Stimulated activated naive CD8-positive, alpha-beta T cell treated with anti-CD3 and anti-CD28 coated beads, Interleukin-15, Interleukin-2, amounts not matched to agents 100 ng/mL and 50 ng/mL, for 24 hours (primary cell): ENCODE data around the gene NECAP2.
"Not testable (repeated sequence)": the region's sequence is repeated elsewhere in the genome, so short reads cannot be mapped to it uniquely, and the experiment has no call there.

Experiments used
- H3K27ac Mint-ChIP-seq: one replicate; pipeline ENCODE4 v1.8.0; 2021; ENCODE audit warnings: mild to moderate bottlenecking, mixed read lengths
- H3K27me3 Mint-ChIP-seq: one replicate; pipeline ENCODE4 v1.8.0; 2021; ENCODE audit warnings: mixed read lengths
- H3K36me3 Mint-ChIP-seq: one replicate; pipeline ENCODE4 v1.8.0; 2021; ENCODE audit warnings: low read depth, mixed read lengths
- H3K4me1 Mint-ChIP-seq: one replicate; pipeline ENCODE4 v1.8.0; 2021; ENCODE audit warnings: low read depth, mixed read lengths
- H3K4me3 Mint-ChIP-seq: one replicate; pipeline ENCODE4 v1.8.0; 2021; ENCODE audit warnings: mild to moderate bottlenecking, mixed read lengths
- H3K9me3 Mint-ChIP-seq: one replicate; pipeline ENCODE4 v1.8.0; 2021; ENCODE audit warnings: mixed read lengths

Gene NECAP2

DNA sequence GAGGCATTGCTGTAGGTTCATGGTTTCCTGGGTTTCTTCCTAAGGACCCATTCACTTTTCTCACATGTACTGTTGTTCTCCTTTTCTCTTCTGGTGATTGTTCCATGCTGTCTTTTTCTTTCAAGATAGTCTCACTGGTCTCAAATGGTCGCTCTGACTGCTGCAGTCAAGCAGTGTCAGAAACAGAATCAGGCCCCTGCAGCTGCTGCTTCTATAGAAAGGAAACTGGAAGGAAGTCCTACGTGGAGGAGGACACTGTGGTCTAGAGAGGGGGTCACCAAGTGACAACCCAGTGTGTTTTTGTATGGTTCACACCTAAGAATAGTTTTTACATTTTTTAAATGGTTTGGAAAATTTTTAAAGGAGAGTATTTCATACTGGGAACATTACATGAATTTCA is 2.4 kb downstream of the NECAP2 start:
- H3K36me3 Mint-ChIP-seq = peaks cover 22% of the 10 kb centered on the region
- H3K27ac Mint-ChIP-seq = peak overlapping the region; percentile 39
- peak overlapping the region; percentile 21 for H3K4me3 Mint-ChIP-seq
- peaks cover 28% of the 10 kb centered on the region for H3K4me1 Mint-ChIP-seq
- H3K9me3 Mint-ChIP-seq = no peaks in the 10 kb centered on the region
- no peaks in the 10 kb centered on the region for H3K27me3 Mint-ChIP-seq

DNA sequence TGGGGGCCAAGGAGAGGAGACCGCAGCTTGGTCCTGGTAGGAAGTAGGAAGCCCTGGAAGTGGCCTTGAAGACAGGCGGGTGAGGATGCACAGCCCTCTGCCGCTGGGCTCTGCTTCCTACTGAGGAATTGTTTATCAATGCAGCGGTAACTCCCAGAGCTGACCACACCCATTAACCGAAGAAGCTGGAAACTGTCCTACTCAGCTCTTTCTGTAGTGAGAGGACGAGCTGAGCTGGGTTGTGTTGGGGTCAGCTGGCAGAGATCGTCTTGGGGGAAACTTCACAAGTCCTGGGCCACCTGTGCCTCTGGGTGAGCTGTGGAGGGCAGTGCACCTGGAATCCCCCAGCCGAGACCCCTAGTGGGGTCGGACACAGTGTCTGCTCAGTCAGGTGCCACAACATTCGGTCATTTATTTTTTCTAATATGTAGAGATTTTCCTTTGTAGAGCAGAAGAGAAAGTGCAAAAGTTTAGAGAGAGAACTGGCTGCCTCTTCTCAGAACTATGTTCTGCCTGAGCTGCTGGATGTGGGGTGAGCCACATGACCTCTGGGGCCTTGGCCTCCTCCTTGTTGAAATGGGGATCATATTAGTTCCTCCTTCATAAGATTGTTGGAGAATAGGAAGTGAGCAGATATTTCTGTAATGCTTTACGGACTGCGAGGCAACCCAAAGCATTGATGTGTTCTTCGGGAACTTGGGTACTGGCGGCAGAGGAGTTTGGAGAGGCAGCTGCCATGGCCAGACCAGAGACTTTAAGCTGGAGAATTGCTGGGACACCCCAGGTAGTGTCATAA is 3.6 kb downstream of the NECAP2 start:
- Mint-ChIP-seq H3K27ac (no peak overlapping the region), H3K9me3 (no peaks in the 10 kb centered on the region), H3K36me3 (peaks cover 33% of the 10 kb centered on the region), H3K4me1 (peaks cover 31% of the 10 kb centered on the region), H3K27me3 (no peaks in the 10 kb centered on the region), H3K4me3 (no peak overlapping the region)

DNA sequence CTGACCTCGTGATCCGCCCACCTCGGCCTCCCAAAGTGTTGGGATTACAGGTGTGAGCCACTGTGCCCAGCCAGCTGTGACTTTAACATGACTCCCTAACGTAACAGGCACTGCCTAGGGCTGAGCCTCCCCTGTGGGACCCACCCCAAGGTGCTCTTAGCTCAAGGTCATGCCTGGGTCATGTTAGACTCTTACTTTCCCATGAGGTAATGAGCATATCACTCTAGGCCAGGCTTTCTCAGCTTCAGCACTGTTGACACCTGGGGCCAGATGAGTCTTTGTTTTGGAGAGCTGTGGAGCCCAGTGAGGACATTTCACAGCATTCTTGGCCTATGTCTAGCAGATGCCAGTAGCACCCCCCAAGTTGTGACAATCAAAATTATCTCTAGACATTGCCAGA is 4.5 kb downstream of the NECAP2 start:
- no peaks in the 10 kb centered on the region for H3K9me3 Mint-ChIP-seq
- peaks cover 34% of the 10 kb centered on the region for H3K4me1 Mint-ChIP-seq
- H3K27me3 Mint-ChIP-seq = no peaks in the 10 kb centered on the region
- H3K27ac Mint-ChIP-seq = no peak overlapping the region
- peaks cover 42% of the 10 kb centered on the region for H3K36me3 Mint-ChIP-seq
- no peak overlapping the region for H3K4me3 Mint-ChIP-seq

DNA sequence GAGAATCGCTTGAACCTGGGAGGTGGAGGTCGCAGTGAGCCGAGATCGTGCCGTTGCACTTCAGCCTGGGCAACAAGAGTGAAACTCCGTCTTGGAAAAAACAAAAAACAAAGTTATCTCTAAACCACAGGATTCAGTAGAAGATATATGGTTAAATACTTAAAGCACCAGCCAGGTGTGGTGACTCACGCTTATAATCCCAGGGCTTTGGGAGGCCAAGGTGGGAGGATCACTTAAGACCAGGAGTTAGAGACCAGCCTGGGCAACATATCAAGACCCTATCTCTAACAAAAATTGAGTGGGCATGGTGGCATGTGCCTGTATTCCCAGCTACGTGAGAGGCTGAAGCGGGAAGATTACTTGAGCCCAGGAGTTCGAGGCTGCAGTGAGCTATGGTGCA is 5.6 kb downstream of the NECAP2 start:
- Mint-ChIP-seq H3K27ac (no peak overlapping the region), H3K4me3 (no peak overlapping the region), H3K36me3 (peaks cover 51% of the 10 kb centered on the region), H3K9me3 (no peaks in the 10 kb centered on the region), H3K27me3 (no peaks in the 10 kb centered on the region), H3K4me1 (peaks cover 31% of the 10 kb centered on the region)

DNA sequence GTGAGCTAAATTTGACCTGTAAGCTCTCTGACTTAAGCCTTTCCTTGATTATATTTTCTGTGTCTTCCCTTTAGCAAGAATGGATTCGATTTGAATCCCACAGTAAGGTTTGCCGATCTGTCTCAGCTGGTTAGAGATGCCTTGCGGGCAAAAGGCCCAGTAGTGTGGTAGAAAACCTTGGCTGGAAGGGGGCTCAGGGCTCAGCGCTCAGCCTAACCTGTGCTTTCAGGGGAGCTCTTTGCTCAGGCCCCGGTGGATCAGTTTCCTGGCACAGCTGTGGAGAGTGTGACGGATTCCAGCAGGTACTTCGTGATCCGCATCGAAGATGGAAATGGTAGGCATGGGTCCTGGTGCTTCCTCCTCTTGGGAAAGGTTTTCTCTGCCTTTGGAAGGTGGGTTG is 7.1 kb downstream of the NECAP2 start:
- Mint-ChIP-seq H3K27me3 (no peaks in the 10 kb centered on the region), H3K4me3 (no peak overlapping the region), H3K4me1 (peaks cover 26% of the 10 kb centered on the region), H3K27ac (no peak overlapping the region), H3K36me3 (peaks cover 61% of the 10 kb centered on the region), H3K9me3 (no peaks in the 10 kb centered on the region)

DNA sequence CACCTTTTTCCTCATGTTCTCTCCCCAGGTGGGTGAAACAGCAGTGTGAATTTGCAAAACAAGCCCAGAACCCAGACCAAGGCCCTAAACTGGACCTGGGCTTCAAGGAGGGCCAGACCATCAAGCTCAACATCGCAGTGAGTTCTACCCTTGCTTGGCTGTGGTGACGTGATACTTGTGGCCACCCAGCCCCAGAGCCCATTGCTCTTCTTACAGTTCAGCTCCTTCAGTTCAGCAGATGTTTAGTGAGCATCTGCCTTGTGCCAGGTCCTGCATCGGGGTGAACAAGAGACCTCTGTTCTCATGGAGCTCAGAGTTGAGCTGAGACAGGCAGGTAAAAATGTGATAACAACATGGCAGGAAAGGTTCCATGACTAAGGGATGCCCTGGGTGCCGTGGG is 8.5 kb downstream of the NECAP2 start:
- Mint-ChIP-seq H3K36me3 (peaks cover 63% of the 10 kb centered on the region), H3K9me3 (no peaks in the 10 kb centered on the region), H3K4me1 (peaks cover 20% of the 10 kb centered on the region), H3K27me3 (no peaks in the 10 kb centered on the region), H3K27ac (peak overlapping the region; percentile 33), H3K4me3 (no peak overlapping the region)

DNA sequence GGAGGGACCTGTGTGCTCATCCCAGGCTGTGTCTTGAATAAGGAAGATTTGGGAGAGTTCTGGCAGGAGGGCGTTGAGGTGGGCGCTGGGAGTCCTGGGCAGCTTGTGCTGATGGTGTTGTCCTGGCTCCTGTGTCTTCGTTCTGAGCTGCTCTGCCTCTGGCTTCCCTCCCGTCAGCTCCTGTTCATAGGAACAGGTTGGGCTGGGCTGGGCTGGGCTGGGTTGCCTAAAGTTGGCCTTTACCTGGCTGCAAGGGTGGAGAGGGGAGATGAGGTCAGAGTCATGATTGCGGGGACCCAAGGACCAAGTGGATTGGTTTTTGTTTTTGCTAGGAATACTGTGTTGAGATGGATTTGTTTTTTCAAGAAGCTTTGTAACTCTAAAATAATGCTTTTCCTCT is 9.1 kb downstream of the NECAP2 start:
- Mint-ChIP-seq H3K27me3 (no peaks in the 10 kb centered on the region), H3K27ac (no peak overlapping the region), H3K36me3 (peaks cover 60% of the 10 kb centered on the region), H3K9me3 (no peaks in the 10 kb centered on the region), H3K4me1 (peaks cover 20% of the 10 kb centered on the region), H3K4me3 (no peak overlapping the region)

DNA sequence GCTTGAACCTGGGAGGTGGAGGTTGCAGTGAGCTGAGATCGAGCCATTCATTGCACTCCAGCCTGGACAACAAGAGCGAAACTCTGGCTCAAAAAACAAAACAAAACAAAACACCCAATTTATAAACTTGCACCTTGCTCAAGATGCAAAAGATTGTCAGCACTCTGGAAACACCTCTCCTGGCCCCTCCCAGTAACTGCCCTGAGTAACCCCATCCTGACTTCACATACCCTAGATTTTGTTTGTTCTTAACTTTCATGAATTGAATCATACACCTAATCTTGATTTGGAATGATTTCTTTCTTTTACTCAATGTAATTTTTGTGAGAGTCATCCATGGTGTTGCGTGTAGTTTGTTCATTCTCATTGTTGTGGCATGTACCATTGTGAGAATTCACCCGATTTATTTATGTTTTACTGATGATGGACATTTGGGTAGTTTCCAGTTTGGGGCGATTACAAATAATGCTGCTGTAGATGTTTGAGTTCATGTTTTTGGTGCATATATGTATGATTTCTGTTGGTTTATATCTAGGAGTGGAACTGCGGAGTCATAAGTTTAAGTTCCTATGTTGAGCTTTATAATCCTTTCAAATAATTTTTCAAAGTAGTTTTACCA is 10.4 kb downstream of the NECAP2 start:
- H3K9me3 Mint-ChIP-seq = no peaks in the 10 kb centered on the region
- peaks cover 20% of the 10 kb centered on the region for H3K4me1 Mint-ChIP-seq
- peaks cover 68% of the 10 kb centered on the region for H3K36me3 Mint-ChIP-seq
- no peak overlapping the region for H3K4me3 Mint-ChIP-seq
- no peaks in the 10 kb centered on the region for H3K27me3 Mint-ChIP-seq
- peak overlapping the region; percentile 59 for H3K27ac Mint-ChIP-seq

DNA sequence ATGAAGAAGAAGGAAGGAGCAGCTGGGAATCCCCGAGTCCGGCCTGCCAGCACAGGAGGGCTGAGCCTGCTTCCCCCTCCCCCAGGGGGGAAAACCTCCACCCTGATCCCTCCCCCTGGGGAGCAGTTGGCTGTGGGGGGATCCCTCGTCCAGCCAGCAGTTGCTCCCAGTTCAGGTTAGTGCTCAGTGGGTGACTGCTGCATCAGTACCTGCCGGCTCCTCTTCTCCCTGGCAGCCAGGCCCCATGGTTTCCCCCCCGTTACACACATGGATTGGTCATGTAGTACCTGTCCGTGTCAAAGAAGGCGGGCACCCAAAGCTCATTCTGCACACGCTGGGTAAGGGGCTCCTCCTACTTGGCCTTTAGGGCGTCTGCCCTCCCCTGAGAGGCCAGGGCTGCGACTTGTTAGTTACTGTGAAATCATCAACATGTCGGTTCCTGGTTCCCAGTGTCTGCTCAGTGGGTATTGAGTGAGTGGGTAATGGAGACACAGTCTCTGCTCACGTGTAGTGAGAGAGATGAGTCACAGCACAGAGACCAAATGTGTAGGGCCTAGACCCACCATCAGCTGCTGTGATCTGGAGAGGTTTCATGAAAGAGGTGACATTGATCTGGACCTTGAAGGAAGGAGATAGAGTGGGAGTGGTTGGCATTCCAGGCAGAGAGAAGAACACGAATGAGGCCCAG is 11.5 kb downstream of the NECAP2 start:
- no peaks in the 10 kb centered on the region for H3K27me3 Mint-ChIP-seq
- H3K36me3 Mint-ChIP-seq = peaks cover 74% of the 10 kb centered on the region
- no peaks in the 10 kb centered on the region for H3K9me3 Mint-ChIP-seq
- peaks cover 20% of the 10 kb centered on the region for H3K4me1 Mint-ChIP-seq
- no peak overlapping the region for H3K4me3 Mint-ChIP-seq
- H3K27ac Mint-ChIP-seq = peak overlapping the region; percentile 61

DNA sequence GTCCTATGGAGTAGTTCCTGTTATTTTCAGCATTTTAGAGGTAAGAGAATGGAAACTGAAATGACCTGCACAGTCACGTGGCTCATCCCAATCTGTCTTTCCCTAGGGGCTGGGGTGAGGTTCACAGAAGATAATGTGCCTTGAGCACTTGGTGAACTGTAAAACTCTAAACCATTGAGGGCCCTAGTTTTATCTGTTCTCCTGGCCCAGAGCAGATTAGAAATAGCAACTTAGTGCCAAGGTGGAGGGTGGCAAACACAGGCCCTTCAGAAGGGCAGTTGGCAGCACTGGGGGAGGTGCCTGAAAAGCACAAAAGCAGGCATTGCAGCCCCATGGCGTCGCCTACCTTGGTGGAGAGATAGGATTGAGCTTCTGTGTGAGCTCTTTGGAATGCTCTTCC is 14.4 kb downstream of the NECAP2 start:
- Mint-ChIP-seq H3K4me1 (peaks cover 13% of the 10 kb centered on the region), H3K36me3 (peaks cover 60% of the 10 kb centered on the region)
- not testable (repeated sequence) for H3K9me3 Mint-ChIP-seq, H3K27me3 Mint-ChIP-seq, H3K27ac Mint-ChIP-seq, H3K4me3 Mint-ChIP-seq

DNA sequence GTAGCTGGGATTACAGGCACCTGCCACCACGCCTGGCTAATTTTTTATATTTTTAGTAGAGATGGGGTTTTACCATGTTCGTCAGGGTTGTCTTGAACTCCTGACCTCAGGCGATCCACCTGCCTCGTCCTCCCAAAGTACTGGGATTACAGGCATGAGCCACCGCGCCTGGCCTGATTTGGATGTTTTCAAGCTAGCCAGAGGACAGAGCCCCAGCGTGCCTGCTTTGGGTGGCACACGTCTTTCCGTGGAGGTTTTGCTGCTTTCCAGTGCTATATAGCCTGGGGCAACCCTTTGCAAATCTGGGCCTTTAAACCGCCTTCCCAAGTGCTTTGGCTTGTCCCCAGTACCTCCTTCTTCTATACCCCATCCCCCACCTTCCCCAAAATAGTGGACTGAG is 15.6 kb downstream of the NECAP2 start:
- Mint-ChIP-seq H3K36me3 (peaks cover 59% of the 10 kb centered on the region), H3K27ac (peak overlapping the region; percentile 15)
- not testable (repeated sequence) for H3K4me3 Mint-ChIP-seq, H3K9me3 Mint-ChIP-seq, H3K4me1 Mint-ChIP-seq, H3K27me3 Mint-ChIP-seq

DNA sequence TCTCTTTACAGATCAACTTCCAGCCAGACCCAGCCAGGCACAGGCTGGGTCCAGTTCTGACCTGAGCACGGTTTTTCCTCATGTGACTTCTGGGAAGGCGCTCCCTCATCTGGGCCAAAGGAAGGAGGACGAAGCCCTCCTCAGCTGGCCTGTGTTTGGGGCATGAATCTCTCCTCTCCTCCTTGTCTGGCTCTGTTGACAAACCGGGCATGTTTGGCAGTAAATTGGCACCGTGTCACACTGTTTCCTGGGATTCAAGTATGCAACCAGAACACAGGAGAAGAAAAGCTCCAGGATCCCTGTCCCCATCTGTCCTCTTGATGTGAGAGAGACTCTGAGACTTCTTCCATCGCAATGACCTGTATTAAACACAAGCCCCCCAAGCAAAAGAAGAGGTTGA is 18.3 kb downstream of the NECAP2 start:
- no peak overlapping the region for H3K27ac Mint-ChIP-seq
- no peaks in the 10 kb centered on the region for H3K9me3 Mint-ChIP-seq
- no peak overlapping the region for H3K4me3 Mint-ChIP-seq
- H3K27me3 Mint-ChIP-seq = no peaks in the 10 kb centered on the region
- H3K36me3 Mint-ChIP-seq = peaks cover 60% of the 10 kb centered on the region
- no peaks in the 10 kb centered on the region for H3K4me1 Mint-ChIP-seq

DNA sequence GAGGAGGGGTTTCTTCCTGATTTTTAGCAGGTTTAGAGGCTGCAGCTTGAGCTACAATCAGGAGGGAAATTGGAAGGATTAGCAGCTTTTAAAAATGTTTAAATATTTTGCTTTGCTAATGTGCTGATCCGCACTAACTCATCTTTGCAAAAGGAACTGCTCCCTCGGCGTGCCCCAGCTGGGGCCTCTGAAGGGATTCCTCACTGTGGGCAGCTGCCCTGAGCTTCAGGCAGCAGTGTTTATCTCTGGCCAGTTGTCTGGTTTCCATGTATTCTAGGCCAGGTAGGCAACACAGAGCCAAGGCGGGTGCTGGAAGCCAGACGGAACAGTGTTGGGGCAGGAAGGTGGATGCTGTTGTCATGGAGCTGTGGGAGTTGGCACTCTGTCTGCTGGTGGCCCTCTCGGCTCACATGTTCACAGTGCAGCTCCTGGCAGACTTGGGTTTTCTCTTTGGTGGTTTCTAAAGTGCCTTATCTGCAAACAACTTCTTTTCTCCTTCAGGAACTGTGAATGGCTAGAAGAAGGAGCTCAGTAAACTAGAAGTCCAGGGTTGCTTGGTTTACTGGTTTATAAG is 18.9 kb downstream of the NECAP2 start:
- no peak overlapping the region for H3K27ac Mint-ChIP-seq
- H3K27me3 Mint-ChIP-seq = no peaks in the 10 kb centered on the region
- H3K9me3 Mint-ChIP-seq = no peaks in the 10 kb centered on the region
- H3K4me1 Mint-ChIP-seq = no peaks in the 10 kb centered on the region
- H3K36me3 Mint-ChIP-seq = peaks cover 60% of the 10 kb centered on the region
- no peak overlapping the region for H3K4me3 Mint-ChIP-seq

DNA sequence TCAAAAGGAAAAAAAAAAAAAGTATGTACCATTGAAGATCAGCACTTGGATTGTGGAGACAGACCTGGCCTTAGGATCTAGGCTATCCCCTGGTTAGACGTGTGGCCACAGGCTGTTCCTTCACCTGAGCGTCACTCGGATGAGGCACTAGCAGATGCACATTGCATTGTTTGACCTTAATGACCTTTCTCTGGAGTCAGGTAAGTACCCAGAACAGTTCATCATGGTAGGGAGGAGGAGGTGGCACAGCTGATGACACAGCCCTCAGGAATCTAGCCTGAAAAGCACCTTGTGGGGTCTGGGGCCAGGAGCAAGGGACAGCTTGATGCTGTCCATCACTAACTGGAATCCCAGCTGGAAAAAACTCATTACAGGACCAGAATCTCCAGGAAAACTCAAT is 21.2 kb downstream of the NECAP2 start:
- no peaks in the 10 kb centered on the region for H3K4me1 Mint-ChIP-seq
- no peak overlapping the region for H3K27ac Mint-ChIP-seq
- peaks cover 42% of the 10 kb centered on the region for H3K36me3 Mint-ChIP-seq
- H3K27me3 Mint-ChIP-seq = no peaks in the 10 kb centered on the region
- H3K4me3 Mint-ChIP-seq = no peak overlapping the region
- H3K9me3 Mint-ChIP-seq = no peaks in the 10 kb centered on the region

DNA sequence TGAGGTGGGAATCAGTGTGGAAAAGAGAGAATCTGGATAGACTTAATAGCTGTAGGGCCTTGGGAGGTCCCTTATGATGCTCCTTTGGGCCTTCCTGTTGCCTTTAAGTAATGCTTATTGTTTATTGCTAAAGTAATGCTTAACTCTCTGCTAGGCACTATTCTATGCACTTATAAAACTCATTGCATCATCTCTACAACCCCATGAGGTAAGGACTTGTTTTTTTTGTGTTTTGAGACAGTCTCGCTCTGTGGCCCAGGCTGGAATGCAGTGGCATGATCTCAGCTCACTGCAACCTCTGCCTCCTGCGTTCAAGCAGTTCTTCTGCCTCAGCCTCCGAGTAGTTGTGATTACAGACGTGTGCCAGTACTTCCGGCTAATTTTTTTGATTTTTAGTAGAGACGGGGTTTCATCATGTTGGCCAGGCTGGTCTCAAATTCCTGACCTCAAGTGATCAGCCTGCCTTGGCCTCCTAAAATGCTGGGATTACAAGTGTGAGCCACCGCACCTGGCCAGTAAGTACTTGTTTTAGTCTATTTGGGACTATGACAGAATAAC is 22.3 kb downstream of the NECAP2 start:
- Mint-ChIP-seq H3K27ac (peak overlapping the region; percentile 21), H3K27me3 (no peaks in the 10 kb centered on the region), H3K4me3 (no peak overlapping the region), H3K4me1 (no peaks in the 10 kb centered on the region), H3K9me3 (no peaks in the 10 kb centered on the region), H3K36me3 (peaks cover 49% of the 10 kb centered on the region)
